Psoas muscle (tissue), 8 donors: ENCODE measurements around the gene SLC6A8. TPM values are rescaled to one million over a fixed set of nuclear protein-coding genes. Genes with fewer than 3 reads are reported as not detected.
A peak's percentile ranks its signal among the peaks of the same experiment; 100 is the strongest.

Source experiments
- ATAC-seq, 4 donors: fragments of 200-7000 bp; cut with Tn5 transposase; one replicate each; pipeline ENCODE4 v1.9.1; 2020; ENCODE audit warnings: moderate library complexity in 3 of 4, mild to moderate bottlenecking in 2 of 4
- DNase-seq, 2 donors: peaks; one replicate each; pipeline ENCODE4 v3.0.0-alpha.2; 2020
- H3K27ac ChIP-seq: fragments of 200-600 bp; one replicate; pipeline ENCODE4 v1.8.0; 2022
- H3K27me3 ChIP-seq, 3 donors: fragments of 200-600 bp in 1 of 3; one replicate each; pipeline versions ENCODE4 v1.6.1 to v1.8.0; 2013 to 2022; ENCODE audit warnings: low read length in 2 of 3, mild to moderate bottlenecking in 2 of 3, moderate library complexity in 1 of 3; ENCODE audit not compliant: insufficient read depth in 3 of 3
- H3K36me3 ChIP-seq, 2 donors: fragments of 200-600 bp in 1 of 2; one replicate each; pipeline versions ENCODE4 v1.6.1 to v1.8.0; 2013 to 2022; ENCODE audit warnings: low read depth in 1 of 2, mild to moderate bottlenecking in 1 of 2, moderate library complexity in 1 of 2; ENCODE audit not compliant: insufficient read depth in 1 of 2
- H3K4me1 ChIP-seq: fragments of 200-600 bp; one replicate; pipeline ENCODE4 v1.8.0; 2022
- H3K4me3 ChIP-seq: fragments of 200-600 bp; one replicate; pipeline ENCODE4 v1.8.0; 2022; ENCODE audit warnings: mild to moderate bottlenecking
- H3K9me3 ChIP-seq: fragments of 200-600 bp; one replicate; pipeline ENCODE4 v1.8.0; 2022
- WGBS, 3 donors: extraction: QIAGEN DNeasy Blood & Tissue Kit; methylation state at CpG; one replicate each; pipeline versions ENCODE4 v1.1.6 to v1.1.7; 2013; 5-methylcytosine and 5-hydroxymethylcytosine counted together
- intact Hi-C, 2 donors: fragments of 100-400 bp; cut with DNase I; formaldehyde crosslinking; loops; one replicate each; pipeline versions ENCODE4 v1.11.0 to v1.14.2; 2022
- polyA plus RNA-seq, 3 donors: library from polyadenylated mRNA; stranded (reverse); fragments of 200-250 nt; gene quantifications; one replicate each; pipeline ENCODE4 v1.2.3, GENCODE V29; 2013
- total RNA-seq, 4 donors: library from RNA; stranded (reverse); fragmentation: NEBNext Ultra II Directional in 2 of 4; extraction: Animal tissue kit (Norgen Biotek cat#: 25700) in 2 of 4; gene quantifications; one replicate each; pipeline versions ENCODE4 v1.2.1 to v1.2.4, GENCODE V29; 2021 to 2023
- TF ChIP-seq, protein P1 (sequence below): fragments of 200-600 bp; IDR thresholded peaks from one replicate; pipeline ENCODE4 v1.8.0; 2022; ENCODE audit warnings: antibody characterized with exemption
- donor health status: healthy with polysubstance abuse.
- donor health status: DM: no; HTN: no; CAD: no; lungs with moderate emphysema.
- donor health status: Bipolar disorder and iron deficiency.
- donor health status: healthy.
- donor health status: DM: yes; HTN: yes; CAD: no.
- donor health status: DM: no; HTN: no; CAD: no.
- donor health status: DM: no; HTN: no; CAD: no.
- donor health status: DM: yes; HTN: yes; CAD: no.

SLC6A8 gene
- total and polyA plus RNA-seq, 7 donors = 82.2 to 256 (median 104) TPM

DNA sequence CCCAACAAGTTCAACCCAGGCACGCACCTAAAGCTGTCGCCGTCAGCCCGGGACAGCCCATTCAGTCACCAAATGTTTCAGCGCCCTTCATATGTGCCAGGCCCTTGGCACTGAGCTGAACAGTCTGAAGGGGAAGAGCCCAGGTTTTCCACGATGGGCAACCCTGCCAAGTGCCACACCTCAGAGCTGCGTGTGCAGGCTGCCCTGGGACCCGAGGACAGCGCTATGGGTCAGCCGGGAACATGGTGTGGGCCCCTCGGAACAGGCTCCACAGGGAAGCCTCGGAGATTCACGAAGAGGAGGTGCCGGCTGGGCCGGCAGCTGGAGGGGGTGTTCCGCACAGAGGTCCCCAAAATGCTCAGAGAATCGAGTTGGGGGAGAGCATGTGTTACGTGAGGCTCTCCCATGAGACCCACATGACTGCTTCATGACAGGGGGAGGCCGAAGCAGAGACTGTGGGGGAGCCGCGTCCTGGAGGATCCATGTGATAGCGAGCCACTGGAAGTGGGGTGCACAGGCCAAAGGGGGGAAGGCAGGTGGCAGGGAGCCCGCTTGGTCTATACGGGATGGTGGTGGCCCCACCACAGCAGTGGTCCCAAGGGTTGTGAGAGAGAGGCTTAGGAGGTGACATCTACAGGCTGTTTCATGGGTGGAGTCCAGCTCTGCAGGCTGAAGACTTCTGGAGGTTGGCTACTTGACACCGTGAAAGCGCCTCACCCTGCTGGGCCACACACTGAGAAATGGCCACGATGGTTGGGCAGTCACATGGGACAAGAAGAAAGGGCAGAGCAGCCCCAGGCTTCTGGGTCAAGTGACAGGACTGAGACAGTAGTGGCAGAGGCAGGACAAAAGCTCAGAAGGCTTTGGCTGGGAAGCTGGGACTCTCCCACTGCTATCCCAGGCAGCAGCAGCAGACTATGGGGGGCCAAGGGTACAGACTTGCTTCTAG is 22.3 kb downstream of the SLC6A8 start:
- peak overlapping the region; percentile 63 for H3K27ac ChIP-seq
- peaks cover 0 to 11% of the 10 kb centered on the region in 2 donors for H3K36me3 ChIP-seq
- ATAC-seq = peak in 1 of 4 donors; percentile 23
- no peaks in the 10 kb centered on the region for H3K27me3 ChIP-seq
- no peak overlapping the region for H3K4me3 ChIP-seq
- H3K4me1 ChIP-seq = peaks cover 8% of the 10 kb centered on the region
- intact Hi-C loops = loop anchor here in 1 of 2 donors (2.0 kb wide), 1 partner anchor 23 kb away; the partner anchor contains the start of gene SLC6A8
- 50 to 76% (median 66%) methylated on average over 22 to 27 of the region's 27 CpGs for WGBS, 3 donors
- TF ChIP-seq, protein P1, sequence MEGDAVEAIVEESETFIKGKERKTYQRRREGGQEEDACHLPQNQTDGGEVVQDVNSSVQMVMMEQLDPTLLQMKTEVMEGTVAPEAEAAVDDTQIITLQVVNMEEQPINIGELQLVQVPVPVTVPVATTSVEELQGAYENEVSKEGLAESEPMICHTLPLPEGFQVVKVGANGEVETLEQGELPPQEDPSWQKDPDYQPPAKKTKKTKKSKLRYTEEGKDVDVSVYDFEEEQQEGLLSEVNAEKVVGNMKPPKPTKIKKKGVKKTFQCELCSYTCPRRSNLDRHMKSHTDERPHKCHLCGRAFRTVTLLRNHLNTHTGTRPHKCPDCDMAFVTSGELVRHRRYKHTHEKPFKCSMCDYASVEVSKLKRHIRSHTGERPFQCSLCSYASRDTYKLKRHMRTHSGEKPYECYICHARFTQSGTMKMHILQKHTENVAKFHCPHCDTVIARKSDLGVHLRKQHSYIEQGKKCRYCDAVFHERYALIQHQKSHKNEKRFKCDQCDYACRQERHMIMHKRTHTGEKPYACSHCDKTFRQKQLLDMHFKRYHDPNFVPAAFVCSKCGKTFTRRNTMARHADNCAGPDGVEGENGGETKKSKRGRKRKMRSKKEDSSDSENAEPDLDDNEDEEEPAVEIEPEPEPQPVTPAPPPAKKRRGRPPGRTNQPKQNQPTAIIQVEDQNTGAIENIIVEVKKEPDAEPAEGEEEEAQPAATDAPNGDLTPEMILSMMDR = no peak
- DNase-seq = peak in 1 of 2 donors; percentile 42
- no peaks in the 10 kb centered on the region for H3K9me3 ChIP-seq

DNA sequence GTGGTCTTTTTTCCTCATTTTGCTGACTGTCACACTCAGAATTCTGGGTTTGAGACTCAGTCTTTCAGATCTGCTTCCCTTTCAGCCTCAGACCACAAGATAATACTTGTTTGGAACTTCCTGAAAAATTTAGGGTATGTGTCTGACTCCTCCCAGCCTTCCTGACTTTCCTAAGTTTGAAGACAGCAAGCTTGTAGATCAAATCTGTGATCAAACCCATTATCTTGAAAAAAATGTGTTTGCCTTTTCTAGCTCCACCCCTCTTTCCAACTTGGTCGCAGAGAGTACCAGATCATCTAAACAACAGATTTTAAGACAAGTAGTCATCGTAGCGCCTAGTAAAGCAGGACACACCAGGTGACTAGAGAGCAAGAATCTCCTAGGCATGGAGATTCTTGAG is 26.5 kb downstream of the SLC6A8 start:
- peaks cover 0 to 37% of the 10 kb centered on the region in 2 donors for H3K36me3 ChIP-seq
- intact Hi-C loops = no loop called here
- 88 to 97% (median 95%) methylated on average over 3 of the region's 3 CpGs for WGBS, 3 donors

DNA sequence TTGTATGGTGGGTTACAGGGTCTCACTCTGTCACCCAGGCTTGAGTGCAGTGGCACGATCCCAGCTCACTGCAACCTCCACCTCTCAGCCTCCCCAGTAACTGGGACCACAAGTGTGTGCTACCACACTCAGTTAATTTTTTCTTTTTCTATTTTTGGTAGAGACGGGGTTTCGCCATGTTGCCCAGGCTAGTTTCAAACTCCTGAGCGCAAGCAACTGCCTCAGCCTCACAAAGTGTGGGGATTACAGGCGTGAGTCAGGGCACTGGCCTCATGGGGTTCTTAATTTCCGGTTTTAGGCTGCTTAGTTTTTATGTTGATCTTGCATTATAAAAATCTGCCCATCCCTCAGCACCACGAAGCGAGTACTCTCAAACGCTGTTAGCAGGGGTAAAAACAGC is 29.7 kb downstream of the SLC6A8 start:
- Histone ChIP-seq H3K4me3 (no peak overlapping the region), H3K36me3 (peaks cover 3 to 60% of the 10 kb centered on the region in 2 donors), H3K27ac (no peak overlapping the region), H3K4me1 (peaks cover 4% of the 10 kb centered on the region), H3K9me3 (no peaks in the 10 kb centered on the region), H3K27me3 (no peaks in the 10 kb centered on the region)
- DNase-seq (no peak), ATAC-seq (no peak)
- intact Hi-C loops = no loop called here
- WGBS, 3 donors = 84 to 96% (median 96%) methylated on average over 9 of the region's 9 CpGs
- TF ChIP-seq, protein P1 = no peak

More for the DNA sequence above, 26.5 kb downstream of the SLC6A8 start:
- H3K4me1 ChIP-seq = peaks cover under 1% of the 10 kb centered on the region
- H3K27ac ChIP-seq = no peak overlapping the region
- no peak for ATAC-seq
- TF ChIP-seq, protein P1 = no peak
- H3K4me3 ChIP-seq = no peak overlapping the region
- no peaks in the 10 kb centered on the region for H3K9me3 ChIP-seq
- no peak for DNase-seq
- H3K27me3 ChIP-seq = no peaks in the 10 kb centered on the region

DNA sequence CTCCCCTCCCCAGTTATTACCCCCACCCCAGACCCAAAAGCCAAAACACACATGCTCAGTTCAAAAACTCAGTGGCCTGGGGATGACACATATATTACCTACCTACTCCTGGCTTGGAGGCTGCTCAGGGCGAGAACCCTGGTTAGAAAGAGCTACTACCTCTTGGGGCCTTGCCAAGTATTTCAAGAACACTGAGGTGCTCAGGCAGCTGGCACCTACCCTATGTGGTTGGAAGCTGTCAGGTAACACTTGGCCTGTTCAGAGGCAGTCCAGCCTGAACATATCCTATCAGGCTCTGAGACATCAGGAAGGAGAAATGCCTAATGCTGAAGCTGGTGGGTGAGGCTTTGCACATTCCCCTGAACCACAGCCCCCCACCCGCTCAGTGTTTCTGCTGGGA is 31.5 kb downstream of the SLC6A8 start:
- no peak for ATAC-seq
- H3K4me3 ChIP-seq = no peak overlapping the region
- H3K27me3 ChIP-seq = no peaks in the 10 kb centered on the region
- TF ChIP-seq, protein P1 = no peak
- no peaks in the 10 kb centered on the region for H3K9me3 ChIP-seq
- 67 to 78% (median 77%) methylated on average over 1 to 2 of the region's 2 CpGs for WGBS, 3 donors
- H3K4me1 ChIP-seq = peaks cover 11% of the 10 kb centered on the region
- no peak for DNase-seq
- H3K27ac ChIP-seq = no peak overlapping the region
- intact Hi-C loops = no loop called here
- H3K36me3 ChIP-seq = peaks cover 3 to 55% of the 10 kb centered on the region in 2 donors
